Cardiac muscle cell (in vitro differentiated cells and primary cell): Measurements from ENCODE around the gene B3GLCT. TPM values are rescaled to one million over a fixed set of nuclear protein-coding genes. Genes with fewer than 3 reads are reported as not detected.
A peak's percentile ranks its signal among the peaks of the same experiment; 100 is the strongest.

Experiments
- DNase-seq, 2 donors: peaks; one replicate each; pipeline versions ENCODE4 v3.0.0 to v3.0.0-alpha.2; 2010 to 2017; ENCODE audit warnings: low read depth in 1 of 2, low spot score in 1 of 2
- H3K27ac ChIP-seq: fragments of 200-600 bp; sonication (generic); 2 replicates; pipeline ENCODE4 v1.5.1; 2016
- H3K27me3 ChIP-seq: fragments of 200-600 bp; sonication (generic); 2 replicates; pipeline ENCODE4 v1.6.0; 2016; ENCODE audit warnings: control low read depth
- H3K36me3 ChIP-seq: fragments of 200-600 bp; sonication (generic); 2 replicates; pipeline ENCODE4 v1.5.1; 2016; ENCODE audit warnings: control low read depth
- H3K4me1 ChIP-seq: fragments of 200-600 bp; sonication (generic); 2 replicates; pipeline ENCODE4 v1.8.1; 2017; ENCODE audit warnings: low read depth, mild to moderate bottlenecking, mixed run types
- H3K4me3 ChIP-seq: fragments of 200-600 bp; sonication (generic); 2 replicates; pipeline ENCODE4 v1.5.1; 2016; ENCODE audit warnings: mild to moderate bottlenecking
- H3K9me3 ChIP-seq: fragments of 200-600 bp; sonication (generic); 2 replicates; pipeline ENCODE4 v1.5.1; 2017; ENCODE audit warnings: low read depth, mild to moderate bottlenecking, control low read depth
- CTCF ChIP-seq: IDR thresholded peaks from 2 replicates; pipeline ENCODE4 v1.5.1; 2012; ENCODE audit warnings: low read depth, mild to moderate bottlenecking, low read length
- polyA plus RNA-seq: library from polyadenylated mRNA; unstranded; fragments of >200 nt; fragmentation: Nextera tagmentation; extraction: Ambion mirVana; gene quantifications from 2 replicates; pipeline ENCODE4 v1.2.1, GENCODE V29; 2016
- total RNA-seq: library from RNA; depleted of rRNA; stranded (reverse); fragments of >200 nt; gene quantifications from 2 replicates; pipeline ENCODE4 v1.2.3, GENCODE V29; 2016

Gene B3GLCT
- total and polyA plus RNA-seq, 2 experiments from 2014 or later = 4.5 to 6.2 TPM

GRCh38 chr13:31234729-31235128 lies 35.0 kb downstream of the B3GLCT start:
- no peaks in the 10 kb centered on the region for H3K36me3 ChIP-seq
- H3K27ac ChIP-seq = no peak overlapping the region
- no peak overlapping the region for H3K4me3 ChIP-seq
- TF ChIP-seq CTCF = peak; percentile 41
- H3K27me3 ChIP-seq = no peaks in the 10 kb centered on the region
- peak in 1 of 2 donors; percentile 18 for DNase-seq
- H3K9me3 ChIP-seq = no peaks in the 10 kb centered on the region
- H3K4me1 ChIP-seq = no peaks in the 10 kb centered on the region

- Histone ChIP-seq H3K4me1 (no peaks in the 10 kb centered on the region), H3K27me3 (no peaks in the 10 kb centered on the region), H3K4me3 (no peak overlapping the region), H3K27ac (no peak overlapping the region), H3K9me3 (no peaks in the 10 kb centered on the region), H3K36me3 (no peaks in the 10 kb centered on the region)
- peak; percentile 40 to 75 for DNase-seq
- peak; percentile 73 for TF ChIP-seq CTCF
Measured at GRCh38 chr13:31236211-31236786, 36.5 kb downstream of the B3GLCT start.

- DNase-seq = peak in 1 of 2 donors; percentile 48
- Histone ChIP-seq H3K9me3 (no peaks in the 10 kb centered on the region), H3K4me3 (no peak overlapping the region), H3K36me3 (no peaks in the 10 kb centered on the region), H3K4me1 (no peaks in the 10 kb centered on the region), H3K27me3 (no peaks in the 10 kb centered on the region), H3K27ac (no peak overlapping the region)
- no peak for TF ChIP-seq CTCF
Measured at GRCh38 chr13:31240921-31241320, 41.1 kb downstream of the B3GLCT start.

- Histone ChIP-seq H3K4me3 (no peak overlapping the region), H3K27me3 (no peaks in the 10 kb centered on the region), H3K9me3 (no peaks in the 10 kb centered on the region), H3K27ac (no peak overlapping the region), H3K36me3 (no peaks in the 10 kb centered on the region), H3K4me1 (no peaks in the 10 kb centered on the region)
- DNase-seq = peak in 1 of 2 donors; percentile 23
- TF ChIP-seq CTCF = no peak
Measured at GRCh38 chr13:31242367-31242766, 42.6 kb downstream of the B3GLCT start.

GRCh38 chr13:31242916-31243315 lies 43.1 kb downstream of the B3GLCT start:
- Histone ChIP-seq H3K9me3 (no peaks in the 10 kb centered on the region), H3K27me3 (no peaks in the 10 kb centered on the region), H3K4me3 (no peak overlapping the region), H3K27ac (no peak overlapping the region), H3K4me1 (no peaks in the 10 kb centered on the region), H3K36me3 (no peaks in the 10 kb centered on the region)
- peak in 1 of 2 donors; percentile 9 for DNase-seq
- TF ChIP-seq CTCF = no peak
